Liver (tissue), 3 donors: ENCODE data around the gene NYAP1.
"Not testable (repeated sequence)": the region's sequence is repeated elsewhere in the genome, so short reads cannot be mapped to it uniquely, and the experiment has no call there.

Experiments used
- RAD21 ChIP-seq, 2 donors: IDR thresholded peaks; 2 replicates each; pipeline ENCODE4 v1.6.1; 2016; ENCODE audit warnings: antibody characterized with exemption in 2 of 2, mild to moderate bottlenecking in 2 of 2
- TF ChIP-seq, protein P1 (sequence below): fragments of 150-350 bp; IDR thresholded peaks from 2 replicates; pipeline ENCODE4 v1.5.1; 2017; ENCODE audit warnings: improper control_type of control experiment, low read depth, low read length; ENCODE audit not compliant: missing input control
- donor health status: healthy.
- donor health status: healthy.

DNA sequence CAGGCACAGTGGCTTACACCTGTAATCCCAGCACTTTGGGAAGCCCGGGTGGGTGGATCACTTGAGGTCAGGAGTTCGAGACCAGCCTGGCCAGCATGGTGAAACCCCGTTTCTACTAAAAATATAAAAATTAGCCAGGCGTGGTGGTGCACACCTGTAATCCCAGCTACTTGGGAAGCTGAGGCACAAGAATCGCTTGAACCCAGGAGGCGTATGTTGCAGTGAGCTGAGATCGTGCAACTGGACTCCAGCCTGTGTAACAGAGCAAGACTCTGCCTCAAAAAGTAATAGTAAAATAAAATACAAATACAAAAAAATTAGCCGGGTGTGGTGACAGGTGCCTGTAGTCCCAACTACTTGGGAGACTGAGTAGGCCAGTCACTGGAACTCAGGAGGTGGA lies 45.0 kb upstream of the NYAP1 start:
- TF ChIP-seq, protein P1, sequence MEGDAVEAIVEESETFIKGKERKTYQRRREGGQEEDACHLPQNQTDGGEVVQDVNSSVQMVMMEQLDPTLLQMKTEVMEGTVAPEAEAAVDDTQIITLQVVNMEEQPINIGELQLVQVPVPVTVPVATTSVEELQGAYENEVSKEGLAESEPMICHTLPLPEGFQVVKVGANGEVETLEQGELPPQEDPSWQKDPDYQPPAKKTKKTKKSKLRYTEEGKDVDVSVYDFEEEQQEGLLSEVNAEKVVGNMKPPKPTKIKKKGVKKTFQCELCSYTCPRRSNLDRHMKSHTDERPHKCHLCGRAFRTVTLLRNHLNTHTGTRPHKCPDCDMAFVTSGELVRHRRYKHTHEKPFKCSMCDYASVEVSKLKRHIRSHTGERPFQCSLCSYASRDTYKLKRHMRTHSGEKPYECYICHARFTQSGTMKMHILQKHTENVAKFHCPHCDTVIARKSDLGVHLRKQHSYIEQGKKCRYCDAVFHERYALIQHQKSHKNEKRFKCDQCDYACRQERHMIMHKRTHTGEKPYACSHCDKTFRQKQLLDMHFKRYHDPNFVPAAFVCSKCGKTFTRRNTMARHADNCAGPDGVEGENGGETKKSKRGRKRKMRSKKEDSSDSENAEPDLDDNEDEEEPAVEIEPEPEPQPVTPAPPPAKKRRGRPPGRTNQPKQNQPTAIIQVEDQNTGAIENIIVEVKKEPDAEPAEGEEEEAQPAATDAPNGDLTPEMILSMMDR = not testable (repeated sequence)
- not testable (repeated sequence) for TF ChIP-seq RAD21 (IDR thresholded peaks at IDR 0.05)
